GM03348 (cell line): ENCODE measurements around the gene LTN1.
A peak's percentile ranks its signal among the peaks of the same experiment; 100 is the strongest.
"Not testable (repeated sequence)": the region's sequence is repeated elsewhere in the genome, so short reads cannot be mapped to it uniquely, and the experiment has no call there.

Experiments used
- DNase-seq: peaks from one replicate; pipeline ENCODE4 v3.0.0; 2012; ENCODE audit warnings: low spot score

The LTN1 gene

GRCh38 chr21:28931708-28932372 is 60.8 kb downstream of the LTN1 start:
- not testable (repeated sequence) for DNase-seq

- no peak for DNase-seq
These were observed 63.9 kb downstream of the LTN1 start for GRCh38 chr21:28928578-28929420.

DNA sequence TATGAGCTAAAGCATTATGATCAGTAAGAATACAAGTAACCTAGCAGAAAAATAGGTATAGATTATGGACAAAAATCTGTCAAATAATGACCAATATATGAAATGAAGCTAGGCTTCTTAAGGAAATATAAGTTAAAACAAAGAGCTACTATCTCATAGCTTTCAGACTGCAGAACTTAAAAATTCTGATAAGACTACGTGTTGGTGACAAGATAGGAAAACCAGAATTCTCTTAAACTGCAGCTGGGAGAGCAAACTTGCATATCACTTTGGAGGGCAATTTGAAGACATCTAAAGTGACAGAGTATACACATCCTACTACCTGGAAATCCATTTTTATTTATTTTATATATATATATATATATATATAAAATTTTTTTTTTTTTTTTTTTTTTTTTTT is 65.5 kb downstream of the LTN1 start:
- no peak for DNase-seq

DNA sequence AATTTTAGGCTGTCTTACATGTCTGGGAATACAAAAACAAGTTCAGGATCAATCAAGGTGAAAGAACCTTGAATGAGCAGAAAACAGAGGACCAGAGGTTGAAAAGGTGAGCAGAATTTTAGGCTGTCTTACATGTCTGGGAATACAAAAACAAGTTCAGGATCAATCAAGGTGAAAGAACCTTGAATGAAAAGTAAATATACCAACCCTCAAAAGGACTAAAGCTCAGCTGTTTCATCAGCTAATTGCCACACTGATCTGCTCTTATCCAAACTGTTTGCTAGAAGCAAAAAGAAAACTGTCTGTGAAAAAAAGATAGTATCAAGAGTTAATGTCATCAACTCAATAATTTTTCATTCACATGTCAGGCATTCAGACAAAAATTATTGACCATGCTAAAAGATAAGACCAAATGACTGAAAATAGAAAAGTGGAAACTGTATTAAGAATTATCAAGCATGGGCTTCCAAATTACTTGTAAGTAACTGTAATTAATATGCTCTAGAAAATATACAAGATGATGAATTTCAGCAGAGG is 69.2 kb downstream of the LTN1 start:
- no peak for DNase-seq

GRCh38 chr21:28922368-28922767 is 70.3 kb downstream of the LTN1 start:
- DNase-seq: no peak

- no peak for DNase-seq
These were observed 76.4 kb downstream of the LTN1 start for GRCh38 chr21:28916150-28916893.

GRCh38 chr21:28913071-28913470 is 79.6 kb downstream of the LTN1 start:
- DNase-seq: no peak

GRCh38 chr21:28910280-28910887 is 82.3 kb downstream of the LTN1 start:
- DNase-seq: no peak

DNA sequence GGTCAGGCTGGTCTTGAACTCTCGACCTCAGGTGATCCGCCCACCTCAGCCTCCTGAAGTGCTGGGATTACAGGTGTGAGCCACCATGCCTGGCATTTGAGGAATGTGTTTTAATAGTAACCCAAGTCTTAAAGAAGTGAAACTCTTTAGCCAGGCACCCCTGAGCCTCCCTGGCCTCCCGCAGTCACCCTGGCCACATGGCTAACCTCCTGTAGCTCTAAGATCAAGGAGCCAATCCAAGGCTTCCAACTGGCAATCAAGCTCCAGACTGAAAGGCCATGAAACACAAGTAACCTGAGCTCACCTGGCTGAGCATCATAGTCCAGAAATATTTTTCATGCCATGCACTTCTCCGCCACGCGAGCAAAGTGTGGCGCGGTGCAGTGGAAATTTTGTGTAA is 84.3 kb downstream of the LTN1 start:
- no peak for DNase-seq

DNA sequence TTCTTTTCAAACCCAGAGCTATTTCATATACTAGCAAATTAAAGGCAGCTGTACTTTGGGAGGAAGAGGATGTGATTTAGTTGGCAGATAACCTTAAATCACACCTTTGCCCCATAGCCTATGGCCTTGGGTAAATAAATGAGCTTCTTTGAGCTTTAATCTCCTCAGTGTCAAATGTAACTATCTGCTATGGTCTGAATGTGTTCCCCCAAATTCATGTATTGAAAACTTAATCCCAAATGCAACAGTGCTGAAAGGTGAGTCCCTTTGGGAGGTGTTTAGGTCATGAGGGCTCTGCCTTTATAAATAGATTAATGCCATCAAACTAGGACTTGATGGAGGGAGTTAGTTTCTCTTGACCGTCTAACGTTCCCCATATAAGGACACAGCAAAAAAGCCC is 85.8 kb downstream of the LTN1 start:
- DNase-seq: no peak

DNA sequence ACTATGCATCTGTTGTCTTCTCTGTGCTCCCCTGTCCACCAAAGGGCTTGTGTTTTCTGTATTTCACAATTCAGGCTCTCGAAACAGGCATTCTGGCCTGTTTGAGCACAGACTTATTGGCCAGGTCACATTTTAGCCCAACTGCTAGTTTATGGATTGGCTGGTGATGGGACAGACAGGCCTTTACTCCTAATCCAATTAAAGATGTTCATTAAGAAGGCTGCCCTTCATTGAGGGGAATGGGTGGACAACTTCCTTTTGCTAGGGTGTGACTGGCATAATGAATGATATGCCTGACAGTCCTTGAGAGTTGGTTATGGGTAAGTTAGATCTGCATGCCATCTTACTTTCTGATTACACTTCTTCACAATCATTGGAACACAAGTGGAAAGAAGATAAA is 86.4 kb downstream of the LTN1 start:
- no peak for DNase-seq

GRCh38 chr21:28904961-28905435 is 87.7 kb downstream of the LTN1 start:
- no peak for DNase-seq

DNA sequence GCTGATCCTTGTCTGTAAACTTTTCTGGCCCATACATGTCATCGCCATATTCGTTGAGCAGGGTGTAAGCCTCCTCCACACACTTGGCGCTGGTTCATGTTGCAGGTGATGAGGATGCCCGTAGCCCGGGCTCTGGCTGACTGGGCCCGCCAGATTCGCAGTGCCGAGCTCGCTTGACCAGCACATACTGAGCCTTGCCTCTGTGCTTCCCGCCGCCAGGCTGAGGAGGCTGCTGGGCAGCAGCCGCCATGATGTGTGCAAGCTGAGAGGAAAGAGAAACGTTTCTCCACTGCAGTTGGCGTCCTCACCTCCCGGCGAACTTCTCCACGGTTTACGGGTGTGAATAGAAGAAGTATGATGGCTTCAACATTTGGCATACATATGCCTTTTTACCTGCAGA is 89.2 kb downstream of the LTN1 start:
- no peak for DNase-seq

DNA sequence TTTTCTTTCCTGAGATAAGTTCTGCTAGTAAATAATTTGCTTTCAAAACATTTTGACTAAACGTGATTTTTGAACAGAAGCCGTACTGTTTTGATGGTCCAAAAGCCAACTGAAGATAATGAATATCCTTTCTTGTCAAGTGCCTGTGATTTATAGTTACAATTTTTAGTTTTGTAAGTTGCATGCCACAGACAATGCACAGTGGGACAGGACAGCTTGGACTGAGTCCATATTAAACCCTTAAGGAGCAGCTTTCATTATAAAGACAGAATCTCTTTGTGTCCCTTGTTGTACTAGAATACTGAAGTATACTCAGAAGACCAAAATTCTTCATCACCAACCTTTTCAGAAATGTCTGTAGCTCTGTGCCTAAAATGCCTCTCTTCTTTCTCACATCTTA is 92.2 kb downstream of the LTN1 start:
- DNase-seq: no peak

DNA sequence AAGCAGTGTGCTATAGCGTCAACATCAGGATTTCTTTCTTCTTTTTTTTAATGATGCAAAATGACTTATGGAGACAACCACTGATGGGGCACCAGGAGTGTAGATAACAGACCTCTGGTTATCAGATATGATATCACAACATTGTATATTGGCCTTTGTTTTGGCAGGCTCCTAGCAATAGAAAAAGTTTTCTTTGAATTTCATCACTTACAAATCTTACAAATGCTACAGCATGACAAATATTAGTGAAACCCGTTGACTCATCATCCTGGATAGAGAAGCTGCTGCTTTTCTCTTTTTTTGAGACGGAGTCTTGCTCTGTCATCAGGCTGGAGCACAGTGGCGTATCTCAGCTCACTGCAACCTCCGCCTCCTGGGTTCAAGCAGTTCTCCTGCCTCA is 92.9 kb downstream of the LTN1 start:
- DNase-seq: peak; percentile 34

DNA sequence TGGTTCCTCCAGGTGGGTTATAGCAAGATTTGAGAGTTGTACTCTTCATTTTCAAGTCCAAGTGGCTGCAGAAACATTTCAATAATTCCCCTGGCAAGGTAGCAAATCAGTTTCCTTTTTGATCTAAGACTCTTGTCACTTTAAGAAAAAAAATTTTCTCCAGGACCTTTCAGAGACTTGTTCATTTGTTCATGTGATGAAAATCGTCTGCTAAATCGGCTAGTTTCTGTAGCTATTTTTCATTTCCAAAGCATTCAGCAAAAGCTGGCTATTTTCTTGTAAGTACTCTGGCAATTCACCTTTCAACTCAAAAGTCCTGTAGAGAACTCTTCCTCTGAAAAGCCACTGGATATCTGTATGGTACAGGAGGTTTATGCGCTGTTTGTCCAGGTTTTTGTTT is 93.5 kb downstream of the LTN1 start:
- no peak for DNase-seq

DNA sequence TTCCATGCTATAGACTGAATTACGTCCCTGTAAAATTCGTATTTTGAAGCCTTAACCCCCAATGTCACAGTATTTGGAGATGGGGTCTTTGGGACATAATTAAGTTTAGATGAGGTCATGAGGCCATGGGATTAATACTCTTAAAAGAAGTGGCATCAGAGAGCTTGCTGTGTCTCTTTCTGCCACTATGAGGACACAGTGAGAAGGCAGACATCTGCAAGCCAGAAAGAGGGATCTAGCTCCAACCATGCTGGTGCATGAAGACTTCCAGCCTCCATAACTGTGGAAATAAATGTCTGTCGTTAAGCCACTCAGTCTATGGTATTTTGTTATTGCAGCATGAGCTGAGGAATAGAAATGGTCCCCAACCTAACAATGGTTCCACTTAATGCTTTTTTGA is 99.0 kb downstream of the LTN1 start:
- DNase-seq: no peak

GRCh38 chr21:28892199-28893111 is 100.2 kb downstream of the LTN1 start:
- no peak for DNase-seq

DNA sequence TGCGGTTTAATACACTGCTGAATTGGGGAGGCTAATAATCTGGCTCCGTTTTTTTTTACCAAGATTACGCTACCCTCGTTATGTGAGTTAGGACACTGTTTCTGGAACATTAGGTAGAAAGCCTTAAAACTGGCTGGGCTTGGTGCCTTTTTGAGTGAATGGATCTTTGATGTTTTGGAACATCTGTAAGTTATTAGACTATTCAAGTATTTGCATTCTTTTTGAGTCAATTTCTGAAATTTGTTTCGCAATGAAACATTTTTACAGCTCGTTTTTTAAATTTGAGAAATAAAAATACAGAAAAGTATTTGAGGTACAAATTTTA is 106.9 kb downstream of the LTN1 start:
- peak; percentile 65 for DNase-seq

DNA sequence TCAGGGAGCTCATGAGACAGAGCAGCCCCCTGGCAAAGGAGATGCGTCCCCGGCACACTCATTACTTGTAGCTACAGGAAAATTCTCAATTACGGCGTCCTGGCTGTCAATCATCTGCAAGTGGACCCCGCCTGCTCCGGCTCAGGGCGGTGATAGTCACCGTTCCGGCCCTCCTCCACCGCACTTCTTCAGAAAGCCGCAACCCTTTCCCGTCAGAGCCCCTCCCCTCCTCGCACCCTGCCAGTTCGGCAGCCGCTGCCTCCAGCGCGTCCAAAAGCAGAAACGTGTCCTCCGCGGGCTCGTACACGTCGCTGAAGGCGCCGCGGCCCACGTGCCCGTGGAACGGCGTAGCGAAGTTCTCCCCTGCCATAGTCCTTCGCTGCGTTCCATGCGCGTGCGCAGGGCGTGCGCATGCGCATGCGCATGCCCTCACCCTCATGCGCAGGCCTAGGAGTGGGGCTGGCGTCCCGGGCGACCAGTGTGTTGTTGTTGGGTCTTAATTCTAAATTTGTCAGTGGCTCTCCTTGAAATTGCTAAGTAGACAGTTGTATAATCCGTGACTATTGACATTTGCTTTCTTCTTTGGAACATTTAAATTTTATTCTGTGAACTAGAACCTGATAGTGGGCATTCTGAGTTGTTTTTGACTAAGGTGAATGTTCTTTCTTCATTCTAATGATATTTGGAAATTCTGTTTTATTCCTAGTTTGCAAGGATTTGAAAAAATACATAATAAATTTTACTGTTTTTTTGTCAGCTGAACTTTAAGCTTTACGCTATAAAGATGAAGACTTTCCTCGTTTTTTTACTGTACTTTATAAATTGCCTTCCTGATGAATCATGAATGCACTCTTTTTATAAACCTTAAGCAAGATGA is 107.5 kb downstream of the LTN1 start:
- peak; percentile 97 for DNase-seq
